NOMO-1 treated with dmso at 0.1 percent for 144 hours (cell line): ENCODE data around the gene RPS6KA5.

Experiments used
- DNase-seq: peaks from one replicate; lab custom pipeline; 2025; ENCODE audit not compliant: unreplicated experiment; lab: John Stamatoyannopoulos, UW

Gene RPS6KA5

DNA sequence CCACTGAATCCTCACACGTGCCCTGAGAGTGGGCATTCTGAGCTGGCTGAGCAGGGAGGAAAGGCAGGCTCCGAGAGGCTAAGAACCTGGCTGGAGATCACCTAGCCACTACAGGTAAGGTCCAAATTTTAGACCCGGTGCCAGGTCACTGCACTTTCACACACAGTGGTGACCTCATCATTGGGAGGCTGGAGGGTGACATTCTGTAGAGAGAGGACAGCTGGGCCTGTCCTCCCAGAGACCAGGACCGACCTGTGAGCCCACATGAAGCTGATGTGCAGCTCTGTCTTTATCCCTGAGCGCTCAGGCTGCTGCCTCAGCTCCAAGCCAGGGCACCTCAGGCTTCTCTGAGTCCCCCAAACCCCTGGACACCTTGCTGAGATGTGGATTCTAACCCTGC lies 248.3 kb downstream of the RPS6KA5 start:
- DNase-seq: no peak

DNA sequence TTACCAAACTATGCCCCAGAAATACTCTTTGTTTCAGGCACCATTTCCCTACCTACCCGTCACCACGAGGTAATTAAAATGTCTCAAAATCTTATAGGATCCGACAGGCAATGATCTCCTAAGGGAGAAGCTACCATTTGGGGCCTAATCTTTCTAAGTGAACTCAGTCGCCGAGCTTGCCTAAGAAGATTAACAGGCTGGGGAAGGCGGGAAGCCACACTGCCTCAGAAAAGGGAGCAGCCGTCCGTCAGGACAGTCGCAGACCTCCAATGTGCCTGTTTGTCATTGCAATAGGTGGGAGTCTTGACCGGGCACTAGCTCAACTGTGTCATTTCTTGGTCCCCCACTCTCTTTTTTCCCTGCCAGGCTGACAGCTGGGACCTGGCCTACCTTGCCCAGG lies 248.8 kb downstream of the RPS6KA5 start:
- no peak for DNase-seq

DNA sequence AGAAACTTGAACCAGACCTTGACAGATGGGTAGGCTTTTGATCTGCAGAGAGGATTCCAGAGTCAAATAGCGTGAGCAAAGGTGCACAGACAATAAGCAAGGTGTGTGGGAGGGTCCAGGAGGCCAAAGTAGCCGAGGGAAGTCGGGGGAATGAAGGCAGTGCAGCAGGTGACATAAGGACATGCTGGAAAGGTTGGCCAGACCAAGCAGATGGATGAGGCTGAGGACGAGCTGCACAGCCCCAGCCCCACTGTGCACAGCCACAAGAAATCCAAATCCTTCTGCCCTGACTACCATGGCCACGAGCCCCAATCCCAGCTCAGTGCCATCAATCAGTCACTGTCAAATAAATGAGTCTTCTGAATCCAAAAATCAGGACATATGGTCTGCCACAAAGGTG lies 249.6 kb downstream of the RPS6KA5 start:
- no peak for DNase-seq

DNA sequence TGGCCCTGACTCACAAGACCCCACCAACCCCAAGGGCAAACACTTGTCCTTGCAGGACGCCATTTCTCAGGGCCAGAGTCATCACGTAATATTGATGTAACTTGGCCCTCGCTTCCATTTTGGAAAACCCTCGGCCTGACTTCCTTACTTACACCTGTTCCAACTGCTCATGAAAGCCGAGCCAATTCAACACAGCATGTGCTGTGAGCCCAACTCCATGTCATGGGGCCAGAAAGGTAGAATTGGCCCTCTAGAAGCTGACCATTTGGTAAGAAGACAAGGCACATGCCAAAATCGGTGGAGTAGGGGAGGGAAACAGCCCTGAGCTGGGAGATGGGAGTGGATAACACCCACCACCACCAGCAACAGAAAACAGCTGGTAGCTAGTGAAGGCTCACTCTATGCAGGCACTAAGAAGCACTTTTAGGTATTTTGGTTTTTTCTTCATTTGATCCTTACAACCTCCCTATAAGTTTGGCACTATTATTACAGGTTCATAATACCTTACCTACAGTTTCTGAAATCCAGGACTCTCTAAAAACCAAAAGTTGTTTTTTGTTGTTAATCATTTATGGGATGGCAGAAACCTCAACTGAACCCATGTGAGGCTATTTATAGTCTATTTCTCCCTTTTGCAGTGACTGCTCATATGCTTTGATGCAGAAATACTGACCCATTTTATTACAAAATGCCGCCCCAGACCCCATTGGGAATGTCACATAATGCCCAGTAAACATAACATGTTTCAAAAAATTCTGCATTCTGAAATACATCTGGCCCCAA lies 250.7 kb downstream of the RPS6KA5 start:
- DNase-seq: no peak

DNA sequence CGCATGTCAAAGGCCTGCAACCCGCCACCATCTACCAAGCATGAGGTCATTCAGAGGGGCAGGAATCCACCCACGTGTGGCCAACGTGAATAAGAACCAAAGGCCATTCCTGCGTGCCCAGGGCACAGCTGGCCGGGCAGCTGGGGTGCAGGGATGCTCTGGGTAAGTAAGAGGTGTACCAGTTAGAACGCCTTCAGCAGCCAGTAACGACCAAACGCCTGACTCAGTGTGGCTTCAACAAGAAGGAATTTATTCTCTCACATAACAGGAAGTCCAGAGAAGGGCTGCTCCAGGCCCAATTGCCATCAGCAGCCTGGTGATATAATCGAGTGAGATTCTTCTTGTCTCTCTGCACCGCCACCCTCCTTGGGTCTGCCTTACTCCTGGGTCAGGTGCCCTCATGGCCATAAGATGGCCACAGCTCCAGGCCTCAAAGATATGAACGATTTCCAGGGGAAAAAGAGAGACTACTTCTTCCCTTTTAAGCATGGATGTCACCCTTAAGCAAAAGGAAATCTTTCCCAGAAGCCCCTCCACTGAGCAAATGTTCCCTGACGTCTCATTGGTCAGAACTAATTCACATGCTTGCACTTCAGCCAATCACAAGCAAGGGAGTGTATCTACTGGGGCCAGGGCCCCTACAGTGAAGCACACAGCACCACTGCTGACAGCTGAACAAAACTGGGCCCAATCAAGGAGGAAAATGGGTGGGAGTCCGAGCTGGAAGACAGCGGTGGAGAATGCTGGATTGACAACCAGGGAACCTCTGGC lies 251.5 kb downstream of the RPS6KA5 start:
- no peak for DNase-seq

DNA sequence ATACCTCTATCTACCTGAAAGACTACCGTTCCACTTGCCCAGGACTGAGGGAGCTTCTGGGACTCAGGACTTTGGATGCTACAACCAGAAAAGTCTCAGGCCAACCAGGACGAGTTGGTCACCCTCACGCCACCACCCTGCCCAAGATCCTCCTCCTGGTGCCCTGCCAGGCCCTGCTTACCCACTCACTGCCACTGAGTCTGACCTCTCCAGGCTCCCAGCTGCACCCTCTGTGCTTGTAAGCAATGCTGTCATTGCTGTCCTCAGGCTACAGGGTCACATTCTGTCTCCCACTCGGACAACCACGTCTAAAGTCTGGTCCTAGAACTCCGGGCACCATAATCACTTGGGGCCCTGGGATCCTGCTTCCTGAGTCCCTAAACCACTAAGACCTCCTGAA lies 253.4 kb downstream of the RPS6KA5 start:
- DNase-seq: no peak

DNA sequence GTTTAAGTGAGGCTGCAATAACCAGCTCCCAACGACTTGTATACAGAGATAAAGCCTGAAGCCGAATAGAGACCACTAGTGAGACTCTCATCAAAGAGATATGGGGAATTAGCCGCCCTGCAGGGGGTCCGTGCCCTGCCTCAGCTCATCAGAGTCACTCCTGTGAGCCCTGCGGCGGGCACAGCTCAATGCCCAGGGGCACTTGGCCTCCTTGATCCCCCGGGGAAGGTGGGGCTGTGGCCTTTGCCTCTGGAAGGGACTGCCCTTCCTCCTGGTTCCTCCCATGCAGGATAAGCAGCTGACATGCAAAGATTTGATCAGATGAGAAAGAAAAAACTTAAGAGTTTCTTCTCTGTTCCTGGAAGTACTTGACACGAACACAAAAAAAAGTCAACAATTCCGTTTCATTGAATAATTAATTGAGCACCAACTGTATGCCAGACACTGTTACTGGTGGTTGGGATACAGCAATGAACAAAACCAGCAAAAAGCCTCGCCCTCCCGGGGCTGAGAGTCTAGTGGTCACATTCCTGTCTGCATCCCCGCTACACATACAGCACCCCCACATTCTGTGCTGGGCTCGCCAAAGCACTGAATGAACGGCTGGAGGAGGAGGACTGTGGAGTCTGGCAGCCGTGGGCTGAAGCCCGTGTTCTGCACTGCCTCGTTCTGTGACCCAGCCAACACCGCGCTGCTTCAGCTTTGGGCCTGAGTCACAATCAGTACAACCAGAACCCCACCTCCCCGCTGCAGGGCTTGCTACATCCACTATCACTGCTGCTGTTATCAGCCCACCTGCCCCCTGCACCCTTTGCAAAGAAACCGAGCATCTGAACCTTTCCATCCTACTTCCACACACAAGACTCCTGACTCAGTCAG lies 254.5 kb downstream of the RPS6KA5 start:
- no peak for DNase-seq

DNA sequence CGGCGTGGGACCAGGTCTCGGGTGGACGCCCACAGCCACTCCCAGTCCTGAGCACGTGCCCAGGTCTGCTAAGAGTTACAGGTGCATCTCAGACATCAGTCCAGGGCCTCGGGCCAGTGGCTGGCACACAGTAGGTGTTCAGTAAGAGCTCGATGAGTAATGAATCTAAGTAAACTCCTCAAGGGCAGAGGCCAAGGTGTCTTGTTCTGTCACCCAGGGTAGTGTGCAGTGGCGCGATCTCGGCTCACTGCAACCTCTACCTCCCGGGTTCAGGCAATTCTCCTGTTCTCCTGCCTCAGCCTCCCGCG lies 255.4 kb downstream of the RPS6KA5 start:
- DNase-seq: no peak

DNA sequence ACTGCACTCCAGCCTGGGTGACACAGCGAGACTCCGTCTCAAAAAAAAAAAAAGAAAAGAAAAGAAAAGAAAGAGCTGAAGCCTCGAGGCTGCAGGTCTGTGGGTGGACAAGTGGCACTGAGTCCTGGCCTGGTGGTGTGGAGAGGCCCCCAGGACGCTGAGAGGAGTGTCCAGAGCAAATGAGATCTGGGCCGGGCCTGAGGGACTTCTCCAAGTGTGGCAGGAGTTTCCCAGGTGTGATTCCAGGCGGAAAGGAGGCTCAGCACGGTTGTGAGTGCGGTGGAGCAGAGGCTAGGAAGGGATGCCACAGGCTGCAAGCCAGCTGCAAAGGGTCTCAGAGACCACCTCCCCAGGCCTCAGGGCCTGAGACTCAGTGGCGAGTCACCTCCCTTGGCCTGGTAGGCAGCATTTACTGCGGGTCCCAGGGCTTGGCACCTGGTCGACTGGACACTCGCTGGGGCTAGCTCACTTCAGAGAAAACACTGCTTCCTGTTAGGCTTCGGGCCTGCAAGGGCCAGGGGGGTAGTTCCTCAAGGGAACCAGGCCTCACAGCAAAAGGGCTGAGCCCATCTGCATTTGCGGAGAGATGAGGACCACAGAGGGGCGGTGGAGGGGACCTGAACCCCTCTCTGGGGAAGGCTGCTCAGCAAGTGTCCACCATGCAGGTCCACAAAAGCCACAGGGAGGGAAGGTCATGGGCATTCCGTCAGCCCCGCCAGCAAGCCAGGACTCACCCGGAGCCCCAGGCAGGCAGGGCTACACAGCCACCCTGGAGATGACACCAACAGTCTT lies 256.0 kb downstream of the RPS6KA5 start:
- no peak for DNase-seq

DNA sequence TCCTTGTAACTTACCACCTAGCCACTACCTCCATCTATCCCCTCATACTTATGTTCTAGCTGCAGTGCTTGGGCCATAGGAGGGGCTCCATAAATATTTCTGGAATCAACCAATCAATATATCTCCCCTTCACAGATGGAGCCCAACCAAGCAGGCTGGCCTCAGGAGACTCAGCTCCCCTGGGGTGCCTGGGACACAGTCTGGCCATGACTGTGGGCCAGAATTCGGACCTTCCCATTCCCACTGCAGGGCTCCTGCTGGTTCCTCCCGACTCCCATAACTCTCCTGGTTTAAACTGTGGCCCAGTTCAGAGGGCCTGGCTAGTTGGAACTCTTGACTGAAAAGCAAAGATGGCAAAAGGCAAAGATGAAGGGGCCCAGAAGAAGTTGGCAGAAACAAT lies 257.2 kb downstream of the RPS6KA5 start:
- DNase-seq: no peak

DNA sequence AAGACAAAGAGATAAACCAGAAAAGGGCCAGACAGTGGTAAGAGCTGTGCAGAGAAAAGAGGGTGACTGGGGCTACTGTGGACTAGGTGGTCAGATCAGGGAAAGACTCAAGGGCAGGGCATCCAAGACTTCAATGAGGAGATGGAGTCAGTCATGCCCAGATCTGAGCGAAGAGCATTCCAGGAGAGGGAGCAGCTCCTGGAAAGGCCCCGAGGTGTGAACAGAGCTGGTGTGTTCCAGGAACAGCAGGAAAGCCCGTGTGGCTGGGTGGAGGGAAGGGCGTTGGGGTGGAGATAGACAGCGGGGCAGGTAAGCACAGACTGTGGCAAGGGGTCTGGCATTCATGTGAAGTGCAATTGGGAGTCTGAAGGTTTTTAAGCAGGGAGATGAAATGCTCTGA lies 261.0 kb downstream of the RPS6KA5 start:
- DNase-seq: no peak

DNA sequence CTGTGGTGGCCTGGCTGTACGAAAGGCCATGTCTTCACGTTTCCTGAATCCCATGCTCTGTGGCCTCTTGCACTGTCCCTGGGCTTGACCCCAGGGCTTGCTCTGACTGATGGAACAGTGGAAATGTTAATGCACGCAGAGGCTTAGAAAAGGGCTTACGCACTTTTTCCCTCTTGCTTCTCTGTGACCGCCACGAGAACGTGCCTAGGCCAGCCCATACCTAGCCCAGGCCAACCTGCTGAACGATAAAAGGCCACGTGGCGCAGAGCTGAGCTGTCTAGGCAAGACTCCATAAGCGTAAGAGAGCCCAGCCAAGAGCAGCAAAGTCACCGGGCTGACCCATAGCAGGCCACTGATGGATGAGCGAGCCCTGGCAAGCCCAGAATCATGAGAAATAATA lies 262.5 kb downstream of the RPS6KA5 start:
- DNase-seq: no peak
